Stimulated activated naive CD4-positive, alpha-beta T cell (primary cell): ENCODE results near the gene PSMD13.

ENCODE experiments used
- DNase-seq, 6 experiments: peaks; one replicate each; lab custom pipeline; 2025; lab: John Stamatoyannopoulos, UW

The PSMD13 gene

DNA sequence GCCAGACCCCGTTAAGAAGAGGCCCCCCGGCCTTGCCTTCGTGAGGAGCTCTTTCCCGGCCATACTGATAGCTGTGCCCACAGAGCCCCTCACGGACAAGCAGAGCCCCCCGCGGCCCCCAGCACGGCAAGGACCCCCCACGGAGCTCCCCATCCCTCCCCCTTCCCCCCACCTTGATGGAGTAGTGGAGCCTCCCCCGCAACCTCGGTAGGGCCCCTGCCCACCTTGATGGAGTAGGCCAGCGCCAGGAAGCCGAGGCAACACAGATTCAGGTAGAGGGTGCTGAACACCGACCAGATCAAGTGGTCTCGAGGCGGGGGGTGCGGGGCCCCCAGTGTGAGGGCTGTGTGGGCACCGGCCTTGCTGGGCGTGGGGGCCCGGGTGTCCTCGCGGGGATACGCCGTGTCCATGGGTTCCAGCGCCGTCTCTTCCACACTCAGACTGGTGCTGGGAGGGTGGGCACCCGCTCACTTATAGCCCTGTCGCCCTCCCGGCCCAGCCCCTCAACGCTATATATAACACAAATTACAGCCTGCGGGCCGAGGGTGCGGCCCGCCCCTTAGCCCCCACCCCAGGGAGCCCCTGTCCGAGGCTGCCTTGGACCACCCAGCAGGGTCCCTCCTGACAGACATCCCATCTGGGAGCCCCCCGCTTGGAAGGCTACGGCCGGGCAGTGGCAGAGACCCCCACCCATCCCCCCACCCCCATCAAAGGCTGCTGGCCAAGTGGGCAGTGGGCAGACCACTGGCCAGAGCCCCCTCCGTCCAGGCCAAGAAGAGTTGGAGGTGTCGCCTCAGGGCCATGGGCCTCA is 62.5 kb downstream of the PSMD13 start, which contains the start of gene IFITM5:
Gene IFITM5 (minus strand): TSS at position 446 of the 811 bp plus-strand sequence. CDS start 36 bp downstream, at position 410.
- no peak for DNase-seq

DNA sequence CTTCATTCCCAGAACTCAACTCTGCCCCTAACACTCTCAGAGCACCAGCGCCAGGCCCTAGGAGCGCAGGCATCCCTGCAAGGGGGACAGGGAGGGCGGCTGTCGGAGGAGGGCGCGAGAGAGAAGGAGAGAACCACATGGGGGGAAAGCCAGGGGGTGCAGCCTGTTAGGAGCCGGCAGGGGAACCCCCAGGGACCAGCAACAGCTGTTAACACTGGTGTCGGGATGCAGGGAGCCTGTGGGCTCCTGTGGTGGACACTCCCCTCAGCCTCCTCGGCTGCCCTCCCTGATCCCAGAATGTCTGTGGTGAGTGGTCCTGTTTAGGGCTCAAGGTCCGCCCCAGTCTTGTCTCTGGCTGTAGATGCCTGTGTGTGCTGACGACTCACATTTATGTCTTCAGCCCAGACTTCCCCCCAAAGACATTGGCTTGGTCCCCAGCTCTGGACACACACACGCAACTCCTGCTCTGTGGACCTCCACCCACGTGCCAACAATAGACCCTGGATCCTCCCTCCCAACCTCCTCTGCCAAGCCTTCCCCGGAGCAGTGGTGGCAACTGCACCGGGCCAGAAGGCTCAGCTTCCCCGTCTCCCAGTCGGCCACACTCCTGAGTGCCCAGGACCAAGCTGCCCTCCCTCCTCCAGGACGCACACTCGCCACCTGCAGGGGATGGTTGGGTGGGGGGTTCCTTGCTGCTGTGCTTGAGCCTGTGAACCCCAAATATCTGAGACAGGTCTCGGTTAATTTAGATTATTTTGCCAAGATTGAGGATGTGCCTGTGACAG is 63.4 kb downstream of the PSMD13 start:
- peak in 2 of 6 experiments; percentile 25 to 32 for DNase-seq
